ENCODE data around the gene SPRR1A. TPM values are rescaled to one million over a fixed set of nuclear protein-coding genes. Genes with fewer than 3 reads are reported as not detected.

The SPRR1A gene
- total and polyA plus RNA-seq, 2 experiments from 2014 or later = not detected

- Histone ChIP-seq H3K27ac (no peak within 1 kb of the TSS), H3K4me1 (ENCODE audit: low read depth) (no peaks in the 10 kb centered on the region), H3K36me3 (no peaks in the 10 kb centered on the region), H3K9me3 (ENCODE audit: low read depth) (no peaks in the 10 kb centered on the region), H3K27me3 (no peaks in the 10 kb centered on the region), H3K4me3 (no peak within 1 kb of the TSS)
- DNase-seq (ENCODE audit: low read depth in 1 of 2, low spot score in 1 of 2) = no peak
- no peak for TF ChIP-seq CTCF (IDR thresholded peaks at IDR 0.05; ENCODE audit: low read depth, low read length)
Measured at GRCh38 chr1:152970495-152970894, 13.4 kb upstream of the SPRR1A start, which contains the start of gene SPRR4. Gene SPRR4 (plus strand): TSS chr1:152970648. CDS start chr1:152971891, 1,243 bp downstream.

GRCh38 chr1:152972196-152972886 lies 11.5 kb upstream of the SPRR1A start:
- TF ChIP-seq CTCF (IDR thresholded peaks at IDR 0.05; ENCODE audit: low read depth, low read length) = no peak
- no peaks in the 10 kb centered on the region for H3K9me3 ChIP-seq (ENCODE audit: low read depth)
- no peaks in the 10 kb centered on the region for H3K27me3 ChIP-seq
- H3K4me3 ChIP-seq = no peak overlapping the region
- H3K4me1 ChIP-seq (ENCODE audit: low read depth) = no peaks in the 10 kb centered on the region
- H3K36me3 ChIP-seq = no peaks in the 10 kb centered on the region
- no peak overlapping the region for H3K27ac ChIP-seq
- no peak for DNase-seq (ENCODE audit: low read depth in 1 of 2, low spot score in 1 of 2)

- Histone ChIP-seq H3K9me3 (ENCODE audit: low read depth) (no peaks in the 10 kb centered on the region), H3K27ac (no peak overlapping the region), H3K27me3 (no peaks in the 10 kb centered on the region), H3K36me3 (no peaks in the 10 kb centered on the region), H3K4me3 (no peak overlapping the region), H3K4me1 (ENCODE audit: low read depth) (no peaks in the 10 kb centered on the region)
- no peak for DNase-seq (ENCODE audit: low read depth in 1 of 2, low spot score in 1 of 2)
- TF ChIP-seq CTCF (IDR thresholded peaks at IDR 0.05; ENCODE audit: low read depth, low read length) = no peak
Measured at GRCh38 chr1:152976688-152977087, 7.2 kb upstream of the SPRR1A start.

- no peak overlapping the region for H3K4me3 ChIP-seq
- no peak for DNase-seq (ENCODE audit: low read depth in 1 of 2, low spot score in 1 of 2)
- no peaks in the 10 kb centered on the region for H3K4me1 ChIP-seq (ENCODE audit: low read depth)
- no peak for TF ChIP-seq CTCF (IDR thresholded peaks at IDR 0.05; ENCODE audit: low read depth, low read length)
- H3K9me3 ChIP-seq (ENCODE audit: low read depth) = no peaks in the 10 kb centered on the region
- H3K36me3 ChIP-seq = no peaks in the 10 kb centered on the region
- no peak overlapping the region for H3K27ac ChIP-seq
- no peaks in the 10 kb centered on the region for H3K27me3 ChIP-seq
Measured at GRCh38 chr1:152977614-152978013, 6.3 kb upstream of the SPRR1A start.

GRCh38 chr1:152980676-152981075 lies 3.2 kb upstream of the SPRR1A start:
- Histone ChIP-seq H3K4me1 (ENCODE audit: low read depth) (no peaks in the 10 kb centered on the region), H3K27me3 (no peaks in the 10 kb centered on the region), H3K4me3 (no peak overlapping the region), H3K27ac (no peak overlapping the region), H3K9me3 (ENCODE audit: low read depth) (no peaks in the 10 kb centered on the region), H3K36me3 (no peaks in the 10 kb centered on the region)
- no peak for TF ChIP-seq CTCF (IDR thresholded peaks at IDR 0.05; ENCODE audit: low read depth, low read length)
- no peak for DNase-seq (ENCODE audit: low read depth in 1 of 2, low spot score in 1 of 2)
